Stimulated activated CD8-positive, alpha-beta memory T cell treated with anti-CD3 and anti-CD28 coated beads, Interleukin-15, amount 100 ng/mL, for 48 hours (primary cell): ENCODE data around the gene RPL3.
"Not testable (repeated sequence)": the region's sequence is repeated elsewhere in the genome, so short reads cannot be mapped to it uniquely, and the experiment has no call there.

Source experiments
- DNase-seq, 2 donors: peaks; one replicate each; pipeline ENCODE4 v3.0.0-alpha.2; 2020; ENCODE audit warnings: low read depth in 2 of 2

Gene RPL3

DNA sequence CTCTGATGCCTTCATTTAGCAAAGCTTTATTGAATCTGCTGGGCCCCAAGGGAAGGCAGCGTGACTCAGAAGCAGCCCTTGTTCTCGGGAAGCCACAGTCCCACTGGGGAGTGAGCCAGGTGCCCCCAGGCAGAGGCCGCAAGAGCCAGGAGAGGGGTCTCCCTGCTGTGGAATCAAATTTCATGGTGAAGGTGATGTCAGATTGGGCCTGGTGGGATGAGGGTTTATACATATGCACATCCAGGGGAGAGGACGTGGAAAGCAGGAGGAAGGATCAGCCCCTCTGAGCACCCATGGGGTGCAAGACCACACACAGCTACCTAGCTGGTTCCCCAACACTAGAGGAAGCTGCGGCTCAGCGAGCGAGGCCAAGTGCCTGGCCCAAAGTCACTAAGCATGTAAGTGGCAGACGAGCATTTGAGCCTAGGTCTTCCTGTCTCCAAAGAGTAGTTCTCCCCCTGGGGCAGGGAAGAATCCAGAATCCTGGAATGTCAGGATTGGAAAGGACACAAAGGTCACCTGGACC lies 32.3 kb upstream of the RPL3 start:
- DNase-seq: no peak

DNA sequence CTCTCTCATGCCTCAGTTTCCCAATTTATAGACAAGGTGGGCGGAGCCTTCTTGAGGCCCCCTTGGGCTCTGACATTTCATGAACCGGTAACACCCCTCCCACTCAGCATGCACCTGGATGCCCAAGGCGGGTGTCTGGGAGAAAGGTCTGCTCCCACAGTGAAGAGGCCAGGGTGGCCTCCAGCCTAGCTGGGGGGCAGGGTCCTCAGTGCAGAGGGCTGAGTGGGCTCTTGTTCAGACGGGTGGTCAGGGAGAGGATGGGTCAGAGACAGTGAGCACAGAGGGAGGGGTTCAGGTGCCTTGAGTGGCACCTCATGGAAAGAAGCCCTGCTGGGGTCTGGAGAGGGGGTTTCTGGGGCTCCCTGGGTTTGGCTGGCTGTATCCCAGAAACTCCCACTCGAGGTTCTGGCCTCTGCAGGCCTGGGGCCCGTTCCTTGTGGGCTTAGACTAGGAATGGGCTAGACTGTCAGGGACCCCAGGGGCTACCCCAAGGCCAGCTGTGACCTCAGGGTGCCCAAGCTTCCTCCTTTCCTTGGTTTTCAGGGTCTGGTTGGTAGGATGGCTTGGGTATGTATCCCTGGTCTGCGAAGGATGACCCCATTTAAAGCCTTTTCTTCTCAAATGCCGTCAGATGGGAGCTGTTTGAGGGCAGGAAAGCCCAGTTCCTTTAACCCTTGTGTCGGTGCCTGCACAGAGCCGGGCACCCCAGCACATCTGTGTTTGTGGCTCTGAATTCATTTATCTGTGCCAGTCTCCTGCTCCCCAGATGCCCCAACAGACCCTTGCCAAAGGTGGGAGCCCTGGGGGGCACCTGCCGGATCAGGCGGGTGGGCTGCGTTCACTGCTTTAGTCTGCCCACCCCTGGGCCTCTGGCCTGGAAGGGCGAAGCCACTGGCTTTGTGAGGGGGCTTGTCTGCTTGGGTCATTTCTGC lies 31.6 kb upstream of the RPL3 start:
- DNase-seq: no peak

DNA sequence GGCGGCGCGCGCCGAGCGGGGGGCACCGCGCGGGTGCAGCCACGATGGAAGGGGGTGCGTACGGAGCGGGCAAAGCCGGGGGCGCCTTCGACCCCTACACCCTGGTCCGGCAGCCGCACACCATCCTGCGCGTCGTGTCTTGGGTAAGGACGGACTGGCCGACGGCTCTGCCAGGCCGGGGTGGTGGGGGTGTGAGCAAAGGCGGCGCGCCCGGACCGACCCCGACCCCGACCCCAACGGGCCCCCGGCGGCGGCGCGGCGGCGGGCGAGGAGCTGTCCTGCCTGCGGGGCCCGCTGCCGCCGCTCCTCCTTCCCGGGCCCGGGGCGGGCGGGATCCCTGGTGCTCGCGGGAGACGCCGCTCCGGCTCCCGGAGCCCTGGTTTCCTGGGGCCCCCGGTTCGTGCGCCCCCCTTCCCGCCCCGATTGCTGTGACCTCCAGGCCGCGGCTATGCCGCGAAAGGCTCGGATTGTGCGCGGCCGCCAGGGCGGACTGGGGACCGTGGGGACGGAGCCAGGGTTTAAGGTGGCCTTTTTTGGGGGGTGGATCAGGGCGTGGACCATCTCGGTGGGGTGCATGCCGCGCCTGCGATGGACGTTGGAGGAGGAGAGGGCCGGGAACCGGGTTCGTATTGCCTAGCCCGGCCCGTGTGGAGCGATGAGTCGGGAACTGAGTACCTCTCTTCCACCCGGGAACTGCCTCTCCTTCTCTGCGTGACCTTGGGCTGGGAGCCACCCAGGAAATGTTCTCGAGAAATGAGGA lies 30.7 kb upstream of the RPL3 start, which contains the start of gene SYNGR1:
SYNGR1 (plus strand) TSS at position 25 of the 760 bp plus-strand sequence; CDS start at position 45, 20 bp downstream.
- no peak for DNase-seq

DNA sequence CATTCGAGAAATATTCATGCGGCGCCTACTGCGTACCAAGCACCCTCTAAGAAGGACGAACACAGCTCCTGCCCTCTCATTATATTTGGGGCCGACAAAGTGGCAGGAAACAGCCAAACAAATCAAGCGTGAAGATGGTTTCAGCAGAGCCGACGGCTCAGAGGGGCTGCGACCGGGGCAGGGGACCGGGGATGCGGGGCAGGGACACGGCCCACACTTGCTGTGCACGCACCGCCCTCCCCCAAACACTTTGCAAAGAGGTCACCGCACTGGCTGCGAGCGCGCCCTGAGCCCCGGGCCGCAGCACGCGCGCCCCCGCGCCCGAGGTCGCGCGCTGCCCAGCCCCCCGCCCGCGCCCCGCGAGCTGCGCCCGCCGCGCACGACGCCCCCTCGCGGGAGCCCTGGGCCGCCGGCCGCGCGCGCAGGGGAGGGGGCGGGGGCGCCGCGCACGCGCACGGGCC lies 30.1 kb upstream of the RPL3 start:
- no peak for DNase-seq

GRCh38 chr22:39348909-39349505 lies 29.6 kb upstream of the RPL3 start:
- no peak for DNase-seq

- no peak for DNase-seq
These were observed 25.8 kb upstream of the RPL3 start for GRCh38 chr22:39345231-39345630.

GRCh38 chr22:39344046-39344390 lies 24.6 kb upstream of the RPL3 start:
- DNase-seq: no peak

- peak in 1 of 2 donors; percentile 22 for DNase-seq
These were observed 24.0 kb upstream of the RPL3 start for GRCh38 chr22:39343259-39344045.

DNA sequence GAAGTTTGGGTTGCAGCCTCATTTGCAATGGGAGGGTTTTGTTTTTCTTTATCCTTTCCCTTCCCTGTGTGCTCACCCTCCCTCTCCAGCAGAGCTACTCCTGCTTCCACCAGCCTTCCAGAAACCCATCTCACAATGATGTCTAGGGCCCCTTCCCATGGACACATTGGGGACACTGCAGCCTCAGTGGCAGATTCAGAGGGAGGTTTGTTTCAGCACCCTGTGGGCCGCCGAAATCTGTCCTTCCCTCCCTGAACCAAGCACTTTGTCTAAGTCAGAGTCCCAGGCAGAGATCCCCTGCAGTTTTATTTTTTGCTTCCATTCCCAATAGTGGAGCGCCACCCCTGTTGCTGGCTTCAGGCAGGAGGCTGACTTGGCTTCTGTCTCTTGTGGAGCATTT lies 21.8 kb upstream of the RPL3 start:
- DNase-seq: no peak

DNA sequence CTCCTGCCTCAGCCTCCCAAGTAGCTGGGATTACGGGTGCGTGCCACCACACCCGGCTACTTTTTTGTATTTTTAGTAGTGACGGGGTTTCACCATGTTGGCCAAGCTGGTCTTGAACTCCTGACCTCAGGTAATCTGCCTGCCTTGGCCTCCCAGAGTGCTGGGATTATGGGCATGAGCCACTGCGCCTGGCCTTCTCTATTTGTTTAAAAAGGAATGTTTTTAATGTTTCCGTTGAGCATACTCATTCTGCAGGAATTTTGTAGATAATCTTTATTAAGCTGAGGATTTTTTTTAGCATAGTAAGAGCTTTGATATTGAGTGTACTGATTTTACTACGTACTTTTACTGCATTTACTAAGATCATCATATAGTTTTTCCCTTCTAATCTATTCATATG lies 20.4 kb upstream of the RPL3 start:
- DNase-seq: not testable (repeated sequence)

DNA sequence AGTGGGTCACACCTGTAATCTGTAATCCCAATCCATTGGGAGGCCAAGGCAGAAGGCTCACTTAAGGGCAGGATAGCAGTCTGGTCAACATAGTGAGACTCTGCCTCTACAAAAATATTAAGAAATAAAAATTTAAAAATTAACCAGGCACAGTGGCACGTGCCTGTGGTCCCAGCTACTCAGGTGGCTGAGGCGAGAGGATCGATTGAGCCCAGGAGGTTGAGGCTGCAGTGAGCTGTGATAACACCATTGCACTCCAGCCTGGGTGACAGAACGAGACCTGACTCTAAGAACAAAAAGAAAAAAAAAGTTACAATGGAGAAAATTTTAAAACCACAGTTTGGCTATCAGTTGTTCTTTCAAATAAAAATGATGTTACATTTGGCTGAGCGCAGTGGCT lies 17.0 kb upstream of the RPL3 start:
- no peak for DNase-seq

- no peak for DNase-seq
These were observed 13.1 kb upstream of the RPL3 start for GRCh38 chr22:39332441-39333064.

GRCh38 chr22:39330553-39330952 lies 11.1 kb upstream of the RPL3 start:
- DNase-seq: not testable (repeated sequence)

DNA sequence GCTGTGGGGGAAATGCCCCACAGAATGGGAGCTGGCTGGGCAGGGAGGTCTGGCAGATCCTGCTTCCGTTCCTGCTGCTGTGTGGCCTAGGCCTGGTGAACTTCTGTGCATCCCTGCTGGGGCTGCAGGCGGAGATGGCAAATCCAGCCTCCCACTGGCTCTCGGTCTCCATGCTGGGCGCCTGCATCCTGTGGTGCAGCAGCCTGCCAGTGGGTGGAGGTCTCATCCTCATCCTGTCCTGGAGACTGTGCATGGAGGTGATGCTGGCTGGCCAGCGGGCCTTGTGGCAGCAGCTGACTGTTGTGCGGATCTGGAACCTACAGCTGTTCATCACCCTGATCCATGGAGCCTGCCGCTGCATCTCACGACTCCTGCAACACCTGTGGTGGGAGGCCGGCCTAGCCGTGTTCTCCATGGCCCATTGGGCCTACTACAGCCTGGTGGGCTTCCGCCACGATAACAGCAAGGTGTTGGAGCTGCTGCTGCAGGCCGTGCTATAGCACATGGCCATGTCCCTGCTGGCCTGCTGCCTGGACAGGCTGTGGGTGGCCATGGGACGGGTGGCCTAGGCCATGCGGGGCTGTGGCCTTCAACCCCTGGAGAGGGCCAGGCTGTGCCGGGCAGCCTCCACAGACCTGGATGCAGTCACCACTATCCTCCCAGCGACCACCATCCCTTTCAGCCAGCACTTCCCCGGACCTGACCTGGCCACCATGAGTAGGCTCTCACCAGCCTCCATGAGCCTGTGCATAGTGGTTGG lies 8.8 kb upstream of the RPL3 start:
- no peak for DNase-seq

GRCh38 chr22:39325392-39325932 lies 6.0 kb upstream of the RPL3 start:
- DNase-seq: no peak

GRCh38 chr22:39320616-39321029 lies 1.2 kb upstream of the RPL3 start:
- DNase-seq: not testable (repeated sequence)

- no peak for DNase-seq
These were observed 728 bp downstream of the RPL3 start for GRCh38 chr22:39318507-39319283.

DNA sequence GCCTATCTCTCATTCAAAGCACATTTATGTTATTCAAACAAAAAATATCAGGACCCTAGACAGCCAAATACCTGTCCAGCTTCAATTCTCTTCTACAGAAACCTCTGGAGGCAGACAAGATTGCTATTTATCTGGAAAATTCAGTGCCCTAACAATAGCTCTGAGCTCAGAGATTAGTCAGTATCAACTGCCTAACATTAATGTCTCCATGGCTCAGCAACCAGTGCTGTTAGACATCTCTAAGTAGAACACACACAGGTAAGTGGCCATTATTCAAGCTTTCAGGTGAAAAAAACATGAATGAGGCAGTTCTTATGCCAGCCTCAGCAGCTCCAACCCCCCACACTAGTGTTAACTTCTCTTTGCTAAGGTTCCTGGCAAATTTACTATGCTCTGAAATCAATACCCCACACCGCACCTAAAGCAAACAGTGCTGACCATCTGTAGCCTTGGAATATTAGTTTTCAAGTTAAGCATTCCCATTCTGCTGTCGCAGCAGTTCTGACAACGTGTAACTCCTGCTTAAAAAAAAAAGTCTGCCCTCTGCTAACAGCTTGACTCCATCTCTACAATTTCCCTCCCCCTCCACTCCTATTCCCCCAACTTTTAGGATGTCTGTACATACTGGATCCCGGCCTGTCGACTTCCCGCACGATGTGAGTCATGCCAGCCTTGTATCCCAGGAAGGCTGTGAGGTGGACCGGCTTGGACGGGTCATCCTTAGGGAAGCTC lies 1.5 kb downstream of the RPL3 start:
- no peak for DNase-seq
